HG03060 (cell line): ENCODE results near the gene LARP1B.
A peak's percentile ranks its signal among the peaks of the same experiment; 100 is the strongest.
"Not testable (repeated sequence)": the region's sequence is repeated elsewhere in the genome, so short reads cannot be mapped to it uniquely, and the experiment has no call there.

Experiments
- ATAC-seq: cut with Tn5 transposase; IDR thresholded peaks from one replicate; pipeline ENCODE4 v1.9.1; 2021; ENCODE audit warnings: low read depth, moderate number of reproducible peaks; ENCODE audit not compliant: unreplicated experiment

The LARP1B gene

DNA sequence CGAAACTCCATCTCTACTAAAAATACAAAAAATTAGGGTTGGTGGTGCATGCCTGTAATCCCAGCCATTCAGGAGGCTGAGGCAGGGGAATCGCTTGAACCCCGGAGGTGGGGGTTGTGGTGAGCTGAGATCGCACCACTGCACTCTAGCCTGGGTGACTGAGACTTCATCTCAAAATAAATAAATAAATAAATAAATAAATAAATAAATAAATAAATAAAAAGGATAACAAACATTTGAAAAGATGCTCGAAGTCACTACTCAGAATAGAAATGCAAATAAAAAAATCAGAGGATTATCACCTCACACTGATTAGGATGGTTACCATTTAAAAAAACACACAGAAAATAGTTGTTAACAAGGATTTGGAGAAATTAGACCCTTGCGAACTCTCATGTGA is 73.8 kb downstream of the LARP1B start:
- no peak for ATAC-seq

DNA sequence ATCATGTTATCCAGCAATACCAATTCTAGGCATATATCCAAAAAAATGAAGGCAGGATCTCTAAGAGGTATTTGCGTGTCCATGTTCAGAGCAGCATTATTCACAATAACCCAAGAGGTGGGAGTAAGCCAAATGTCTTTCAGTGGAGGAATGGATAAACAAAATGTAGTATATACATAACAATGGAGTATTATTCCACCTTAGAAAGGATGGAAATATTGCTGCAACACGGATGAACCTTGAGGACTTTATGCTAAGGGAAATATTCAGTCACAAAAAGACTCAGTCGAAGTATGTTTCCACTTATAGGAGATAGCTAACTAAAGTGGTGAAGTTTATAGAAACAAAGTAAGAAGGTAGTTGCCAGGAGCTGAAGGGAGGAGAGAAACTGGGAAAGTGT is 74.3 kb downstream of the LARP1B start:
- ATAC-seq, result no peak

DNA sequence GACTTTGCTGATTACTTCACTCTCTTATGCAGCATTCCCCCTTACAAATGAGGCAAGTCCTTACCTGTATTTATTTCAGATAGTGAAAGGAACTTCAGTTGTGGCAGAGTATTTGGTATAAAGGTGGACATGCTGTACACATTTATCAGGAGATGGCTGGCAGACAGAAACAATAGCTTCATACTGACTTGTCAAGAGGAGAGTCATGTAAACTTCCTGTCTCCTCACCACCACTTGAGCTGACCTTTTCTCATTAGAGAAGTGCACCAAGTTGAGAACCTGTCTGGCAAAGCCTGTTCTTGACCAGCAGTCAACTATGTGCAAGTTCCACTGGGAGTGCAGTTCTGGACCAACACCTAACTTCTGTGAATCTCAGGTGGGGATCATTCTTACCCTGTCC is 80.8 kb downstream of the LARP1B start:
- no peak for ATAC-seq

DNA sequence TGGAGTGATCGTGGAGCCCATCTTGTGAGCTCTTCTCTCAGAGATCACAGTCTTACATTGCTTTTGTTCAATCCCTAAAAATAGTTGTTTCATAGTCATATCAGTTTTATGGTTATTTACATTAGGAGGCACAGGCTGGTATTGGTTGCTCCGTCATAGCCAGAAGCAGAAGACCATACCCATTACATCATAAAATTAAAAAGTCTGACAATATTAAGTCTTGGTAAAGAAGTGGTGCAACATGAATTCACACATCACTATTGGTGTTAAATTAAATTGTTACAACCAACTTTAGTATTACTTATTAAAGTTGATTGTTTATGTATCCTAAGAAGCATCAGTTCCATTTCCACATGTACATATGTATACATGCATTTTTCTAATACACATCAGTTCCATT is 84.6 kb downstream of the LARP1B start:
- no peak for ATAC-seq

DNA sequence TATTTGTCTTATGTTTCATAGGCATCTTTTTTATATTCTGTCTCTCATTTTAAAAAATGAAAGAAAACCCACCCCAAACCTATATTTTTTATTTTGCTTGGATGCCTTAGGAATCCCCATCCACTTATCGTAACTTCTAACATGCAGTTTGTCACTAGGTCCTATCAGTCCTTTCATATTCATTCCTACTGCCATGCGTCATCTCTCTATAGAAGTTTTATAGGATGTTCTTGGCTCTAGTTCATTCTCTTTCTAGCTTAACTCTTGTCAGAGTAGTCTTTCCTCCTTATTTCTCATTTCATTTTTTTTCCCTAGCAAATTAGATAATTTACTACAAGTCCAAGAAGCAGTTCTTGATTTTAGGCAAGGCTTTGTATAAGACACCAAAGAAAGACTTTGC is 92.7 kb downstream of the LARP1B start:
- no peak for ATAC-seq

DNA sequence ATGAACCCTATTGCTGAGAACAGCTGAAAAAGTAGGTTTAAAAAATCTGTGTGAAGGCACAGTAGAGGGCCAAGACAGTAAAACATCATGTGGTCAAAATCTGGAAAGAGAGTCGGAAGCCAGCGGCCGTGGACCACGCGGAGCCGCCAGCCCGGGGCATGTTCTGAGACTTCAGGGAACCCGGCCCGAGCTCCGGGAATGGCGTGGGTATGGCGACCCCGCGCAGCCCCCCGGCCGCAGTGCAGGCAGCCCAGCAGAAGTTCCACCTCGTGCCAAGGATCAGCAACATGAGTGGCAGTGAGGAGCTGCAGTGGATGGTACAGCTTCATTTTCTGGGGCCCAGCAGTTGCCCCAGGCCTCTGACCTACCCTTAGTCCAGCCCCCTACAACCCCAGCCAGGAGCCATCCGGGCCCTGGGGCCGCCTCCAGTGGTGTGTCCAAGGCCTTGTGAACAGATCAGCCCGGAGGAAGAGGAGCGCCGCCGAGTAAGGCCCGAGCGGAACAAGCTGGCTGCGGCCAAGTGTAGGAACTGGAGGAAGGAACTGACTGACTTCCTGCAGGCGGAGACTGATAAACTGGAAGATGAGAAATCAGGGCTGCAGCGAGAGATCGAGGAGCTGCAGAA is 94.2 kb downstream of the LARP1B start:
- no peak for ATAC-seq

DNA sequence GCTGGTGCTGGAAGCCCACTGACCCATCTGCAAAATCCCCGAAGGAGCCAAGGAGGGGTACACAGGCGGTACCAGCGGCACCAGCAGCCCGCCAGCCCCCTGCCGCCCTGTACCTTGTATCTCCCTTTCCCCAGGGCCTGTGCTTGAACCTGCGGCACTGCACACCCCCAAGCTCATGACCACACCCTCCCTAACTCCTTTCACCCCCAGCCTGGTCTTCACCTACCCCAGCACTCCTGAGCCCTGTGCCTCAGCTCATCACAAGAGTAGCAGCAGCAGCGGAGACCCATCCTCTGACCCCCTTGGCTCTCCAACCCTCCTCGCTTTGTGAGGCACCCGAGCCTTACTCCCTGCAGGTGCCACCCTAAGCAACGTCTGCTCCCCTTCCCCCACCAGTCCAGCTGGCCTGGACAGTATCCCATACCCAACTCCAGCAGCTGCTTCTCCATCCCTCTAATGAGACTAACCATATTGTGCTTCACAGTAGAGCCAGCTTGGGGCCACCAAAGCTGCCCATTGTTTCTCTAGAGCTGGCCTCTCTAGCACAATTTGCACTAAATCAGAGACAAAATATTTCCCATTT is 94.9 kb downstream of the LARP1B start:
- no peak for ATAC-seq

DNA sequence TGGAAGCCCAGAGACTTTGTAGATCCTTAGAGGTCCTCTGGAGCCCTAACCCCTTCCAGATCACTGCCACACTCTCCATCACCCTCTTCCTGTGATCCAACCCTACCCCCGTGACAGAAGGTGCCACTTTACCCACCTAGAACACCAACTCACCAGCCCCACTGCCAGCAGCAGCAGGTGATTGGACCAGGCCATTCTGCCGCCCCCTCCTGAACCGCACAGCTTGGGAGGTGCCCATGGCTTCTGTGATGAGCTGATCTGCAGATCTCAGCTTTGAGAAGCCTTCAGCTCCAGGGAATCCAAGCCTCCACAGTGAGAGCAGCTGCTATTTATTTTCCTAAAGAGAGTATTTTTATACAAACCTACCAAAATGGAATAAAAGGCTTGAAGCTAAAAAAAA is 95.4 kb downstream of the LARP1B start:
- not testable (repeated sequence) for ATAC-seq

DNA sequence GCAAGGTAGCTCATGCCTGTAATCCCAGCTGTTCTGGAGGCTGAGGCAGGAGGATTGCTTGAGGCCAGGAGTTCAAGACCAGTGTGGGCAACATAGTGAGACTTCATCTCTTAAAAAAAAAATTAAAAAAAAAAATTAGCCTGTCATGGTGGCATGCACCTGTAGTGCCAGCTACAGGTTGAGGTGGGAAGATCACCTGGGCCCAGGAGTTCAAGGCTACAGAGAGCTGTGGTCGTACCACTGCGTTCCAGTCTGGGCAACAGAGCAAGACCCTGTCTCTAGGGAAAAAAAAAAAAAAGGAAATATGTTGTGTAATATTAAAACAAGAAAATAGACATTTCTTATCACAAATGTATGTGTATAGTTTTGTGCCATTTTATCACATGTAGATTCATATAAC is 97.8 kb downstream of the LARP1B start:
- ATAC-seq, result no peak

DNA sequence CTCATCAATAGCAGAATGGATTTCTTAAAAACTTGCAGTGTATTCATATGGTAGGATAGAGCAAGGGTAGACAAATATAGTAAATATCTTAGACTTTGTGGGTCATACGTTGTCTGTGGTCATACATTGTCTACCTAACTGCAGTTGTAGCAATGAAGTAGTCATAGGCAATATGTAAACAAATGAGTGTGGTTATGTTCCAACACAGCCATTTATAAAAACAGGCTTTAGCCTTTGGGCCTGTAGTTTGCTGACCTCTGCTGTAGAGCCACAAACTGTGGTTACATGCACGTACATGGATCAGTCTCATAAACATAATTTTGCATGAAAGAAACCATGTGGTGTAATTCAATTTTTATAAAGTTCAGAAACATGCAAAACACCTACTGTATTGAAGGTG is 98.9 kb downstream of the LARP1B start:
- ATAC-seq, result no peak

DNA sequence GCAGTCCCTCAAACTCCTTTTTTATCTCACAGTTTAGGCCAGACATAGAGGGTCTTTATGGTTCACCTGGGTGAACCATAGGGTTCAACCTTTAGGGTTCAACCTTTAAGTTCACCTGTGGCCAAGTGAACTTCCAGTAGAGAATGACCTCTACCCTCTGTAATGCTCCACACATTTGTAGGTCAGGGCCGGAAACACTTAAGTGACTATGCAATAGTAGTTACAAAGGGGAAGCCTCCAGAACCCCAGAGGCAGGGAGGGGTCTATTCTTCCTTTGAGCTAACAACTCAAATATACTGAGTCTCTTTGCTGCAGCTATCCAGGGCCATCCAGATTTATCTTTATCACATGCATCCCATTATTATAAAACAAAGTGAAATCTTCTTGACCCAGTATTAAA is 100.0 kb downstream of the LARP1B start:
- no peak for ATAC-seq

DNA sequence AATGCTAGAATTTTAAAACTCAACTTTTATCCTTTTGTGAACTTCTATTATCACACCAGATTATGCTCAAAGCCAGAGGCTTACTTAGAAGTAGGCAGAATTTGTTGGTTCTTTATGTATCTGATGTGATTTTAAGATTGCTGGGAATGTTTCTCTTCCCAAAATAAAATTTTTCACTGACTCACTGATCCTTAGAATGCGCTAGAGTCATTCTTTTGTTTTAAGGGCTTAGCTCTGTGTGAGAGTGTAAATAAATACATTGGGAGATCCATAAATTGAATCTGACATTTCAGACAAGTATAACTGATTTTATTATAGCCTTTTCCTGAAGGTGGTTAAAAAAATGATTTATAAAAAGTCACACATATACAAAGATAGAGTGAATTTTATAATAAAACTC is 101.3 kb downstream of the LARP1B start:
- ATAC-seq, result no peak

DNA sequence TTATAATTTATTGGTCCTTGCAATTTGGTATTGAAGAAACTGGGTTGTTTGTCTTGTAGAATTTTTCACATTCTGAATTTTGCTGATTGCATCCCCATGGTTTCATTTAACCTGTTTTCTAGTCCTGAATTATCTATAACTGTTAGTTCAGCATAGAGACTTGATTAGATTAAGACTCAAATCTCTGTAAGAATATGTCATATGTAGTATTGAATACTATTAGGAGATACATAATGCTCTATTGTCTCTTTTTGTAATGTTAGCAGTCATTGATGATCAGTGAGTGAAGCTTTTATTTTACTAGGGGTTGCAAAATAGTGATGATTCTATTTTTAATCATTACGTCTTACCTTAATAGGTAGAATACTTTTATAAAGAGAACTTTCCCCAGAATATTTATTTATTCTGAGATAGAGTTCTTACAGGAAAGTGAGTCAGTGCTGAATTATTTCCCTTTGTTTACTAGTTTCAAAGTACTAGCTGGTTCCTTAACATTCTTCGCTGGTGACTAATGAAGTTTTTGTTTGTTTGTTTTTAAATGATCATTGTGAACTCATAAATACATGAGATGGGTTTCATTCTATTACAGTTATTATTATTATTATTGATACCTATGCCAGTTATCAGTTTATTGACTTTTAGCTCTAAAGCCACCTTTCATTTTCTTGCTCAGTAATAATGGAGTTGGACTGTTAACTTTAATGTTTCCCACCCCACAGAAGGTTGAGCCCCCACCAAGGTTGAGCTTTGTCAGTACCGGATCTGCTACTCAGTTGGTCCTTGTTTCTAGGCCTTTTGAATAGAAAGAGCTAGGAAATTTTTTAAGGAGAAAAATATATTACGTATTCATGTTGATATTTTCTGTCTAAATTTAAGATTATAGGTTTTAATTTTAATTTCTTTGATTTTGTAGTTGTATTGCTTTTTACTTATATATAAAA is 102.3 kb downstream of the LARP1B start:
- no peak for ATAC-seq

DNA sequence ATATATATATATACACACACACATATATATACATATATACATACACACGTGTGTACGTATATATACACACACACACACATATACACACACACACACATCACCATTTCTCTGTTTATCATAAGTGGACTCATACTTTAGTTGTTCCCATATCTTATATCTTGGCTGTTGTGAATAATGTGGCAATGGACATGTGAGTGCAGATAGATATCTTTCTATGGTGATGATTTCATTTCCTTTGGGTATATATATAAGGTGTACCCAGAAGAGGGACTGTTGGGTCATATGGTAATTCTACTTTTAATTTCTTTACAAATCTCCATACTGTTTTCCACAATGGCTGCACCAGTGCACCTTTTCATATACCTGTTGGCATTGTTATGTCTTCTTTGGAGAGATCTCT is 105.9 kb downstream of the LARP1B start:
- ATAC-seq, result no peak

DNA sequence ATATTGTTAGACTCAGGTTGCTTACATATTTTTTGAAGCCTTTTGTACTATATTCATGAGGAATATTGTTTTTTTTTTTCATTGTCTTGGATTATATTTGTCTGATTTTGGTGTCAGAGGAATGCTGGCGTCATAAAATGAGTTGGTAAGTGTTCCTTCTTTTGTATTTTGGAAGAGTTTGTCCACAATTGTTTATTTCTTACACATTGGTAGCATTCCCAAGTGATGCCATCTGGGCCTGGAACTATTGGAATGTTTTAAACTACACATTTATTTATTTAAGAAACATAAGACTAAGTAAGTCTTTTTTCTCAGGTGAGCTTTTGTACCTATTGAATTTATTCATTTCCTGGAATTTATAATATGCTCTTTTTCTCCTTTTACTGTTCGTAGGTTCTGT is 107.6 kb downstream of the LARP1B start:
- ATAC-seq, result no peak

DNA sequence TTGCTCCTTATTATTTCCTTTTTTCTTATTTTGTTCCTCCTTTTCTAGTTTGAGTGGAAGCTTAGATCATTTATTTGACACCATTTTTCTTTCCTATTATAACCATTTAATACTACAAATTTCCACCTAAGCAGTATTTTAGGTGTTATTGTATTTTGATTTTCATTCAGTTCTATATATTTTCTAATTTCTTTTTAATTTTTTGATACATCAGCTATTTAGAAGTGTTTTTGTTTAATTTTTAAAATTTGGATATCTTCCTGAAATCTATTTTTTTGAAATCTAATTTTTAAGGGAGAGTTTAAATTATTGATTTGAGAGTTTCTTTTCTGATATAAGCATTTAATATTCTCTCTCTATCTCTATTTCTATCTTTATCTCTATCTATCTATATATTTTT is 108.1 kb downstream of the LARP1B start:
- ATAC-seq, result no peak

DNA sequence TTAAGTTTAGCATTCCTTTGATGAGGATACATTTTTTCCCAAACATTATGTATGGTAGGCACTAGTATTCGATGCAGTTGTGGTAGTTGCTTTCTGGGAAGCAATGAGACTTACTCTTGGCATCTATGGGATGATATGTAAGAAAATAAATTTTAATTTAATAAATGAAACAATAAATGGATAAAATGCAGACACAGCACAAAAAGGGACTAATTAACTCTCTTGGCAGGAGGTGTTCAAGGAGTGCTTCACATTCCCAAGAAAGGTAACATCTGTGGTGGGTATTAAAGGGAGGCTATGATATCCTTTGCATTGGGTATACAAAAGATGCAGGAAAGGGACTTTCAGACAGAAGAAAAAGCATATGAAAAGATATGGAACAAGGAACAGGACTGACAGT is 115.5 kb downstream of the LARP1B start:
- no peak for ATAC-seq

DNA sequence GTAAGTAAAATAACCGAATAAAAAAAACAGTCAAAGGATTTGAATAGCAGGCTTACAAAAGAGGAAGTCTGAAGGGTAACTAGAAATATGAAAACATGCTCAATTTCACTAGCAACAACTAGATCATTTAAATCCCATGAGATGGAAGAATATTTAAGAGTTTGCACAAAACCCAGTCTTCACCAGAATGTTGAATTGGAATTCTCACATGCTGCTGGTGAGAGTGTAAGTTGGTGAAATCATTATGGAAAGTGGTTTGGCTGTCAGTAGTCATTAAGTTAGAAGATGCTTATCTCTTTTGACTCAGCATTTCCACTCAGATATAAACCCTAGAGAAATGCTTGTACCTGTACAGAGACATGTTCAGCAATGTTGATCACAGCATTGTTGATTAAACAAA is 116.4 kb downstream of the LARP1B start:
- ATAC-seq, result no peak

DNA sequence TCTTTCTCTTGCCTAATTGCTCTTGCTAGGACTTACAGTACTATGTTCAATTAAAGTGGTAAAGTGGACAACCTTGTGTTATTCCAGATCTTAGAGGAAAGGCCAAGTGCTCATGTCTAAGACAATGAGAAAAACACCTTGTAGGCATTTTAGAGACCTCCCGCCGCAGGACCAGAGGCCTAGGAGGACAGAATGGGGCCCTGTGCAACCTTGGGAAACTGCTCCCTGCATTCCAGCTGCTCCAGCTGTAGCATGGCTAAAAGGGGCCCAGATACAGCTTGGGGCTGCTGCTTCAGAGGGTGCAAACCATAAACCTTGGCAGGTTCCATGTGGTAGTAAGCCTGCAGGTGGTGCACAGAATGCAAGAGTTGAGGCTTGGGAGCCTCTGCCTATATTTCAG is 125.5 kb downstream of the LARP1B start:
- no peak for ATAC-seq

DNA sequence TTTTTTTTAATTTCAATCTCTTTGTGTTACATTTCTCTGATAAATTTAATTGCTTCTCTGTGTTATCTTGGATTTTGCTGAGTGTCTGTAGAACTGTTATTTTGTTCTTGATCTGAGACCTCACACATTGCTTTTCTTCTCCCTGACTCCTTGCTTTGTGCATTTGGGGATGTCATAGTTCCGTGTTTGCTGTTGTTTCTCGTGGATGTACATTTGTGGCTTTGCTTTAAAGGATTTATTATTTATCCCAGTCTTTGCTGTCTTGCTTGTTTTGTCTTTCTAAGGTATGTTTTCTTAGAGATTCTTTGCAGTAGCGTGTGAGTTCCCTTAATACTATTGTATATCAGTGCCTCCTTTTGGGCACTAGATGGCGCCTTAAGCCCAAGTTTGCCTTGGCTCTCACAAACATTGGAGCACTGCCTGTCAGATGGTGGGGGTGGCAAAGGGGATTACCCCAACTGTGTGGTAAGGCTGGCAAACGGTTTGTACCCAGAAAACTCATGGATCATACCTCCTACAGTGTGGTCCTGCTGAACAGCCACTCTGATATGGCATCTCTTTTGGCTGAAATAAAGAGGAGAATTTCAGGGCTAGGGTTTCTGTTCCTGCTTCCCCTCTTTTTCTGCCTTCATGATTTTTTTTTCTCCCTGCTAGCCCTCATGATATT is 130.1 kb downstream of the LARP1B start:
- peak; percentile 96 for ATAC-seq
